ENCODE data around the gene HPX.

GRCh38 chr11:6414874-6415328, 25.9 kb downstream of the HPX start:
- no peak for TF ChIP-seq CTCF (IDR thresholded peaks at IDR 0.05)
- no peak for TF ChIP-seq EZH2 (IDR thresholded peaks at IDR 0.05)

Data from neural progenitor cell (in vitro differentiated cells).